H9 (cell line): ENCODE measurements around the gene SYCE1. TPM values are rescaled to one million over a fixed set of nuclear protein-coding genes. Genes with fewer than 3 reads are reported as not detected.

Experiments
- DNase-seq: peaks from one replicate; pipeline ENCODE4 v3.0.0-alpha.2; 2017
- H2AFZ ChIP-seq: one replicate; pipeline ENCODE4 v1.6.1; 2013; ENCODE audit warnings: mild to moderate bottlenecking, low read length, control low read depth, moderate library complexity
- H2AK5ac ChIP-seq: 2 replicates; pipeline ENCODE4 v1.6.1; 2013; ENCODE audit warnings: low read length, control low read depth, mixed read lengths; ENCODE audit not compliant: insufficient read length
- H2BK120ac ChIP-seq: one replicate; pipeline ENCODE4 v1.6.1; 2013; ENCODE audit warnings: low read depth, mild to moderate bottlenecking, low read length, control low read depth, inconsistent platforms; ENCODE audit not compliant: poor library complexity, severe bottlenecking
- H2BK12ac ChIP-seq: 2 replicates; pipeline ENCODE4 v1.6.1; 2013; ENCODE audit warnings: low read length, control low read depth, mixed read lengths, low read depth; ENCODE audit not compliant: insufficient read length
- H2BK15ac ChIP-seq: 2 replicates; pipeline ENCODE4 v1.6.1; 2013; ENCODE audit warnings: low read depth, low read length, control low read depth
- H2BK20ac ChIP-seq: one replicate; pipeline ENCODE4 v1.6.1; 2013; ENCODE audit warnings: low read depth, mild to moderate bottlenecking, low read length, control low read depth, inconsistent platforms; ENCODE audit not compliant: poor library complexity, severe bottlenecking
- H2BK5ac ChIP-seq: 2 replicates; pipeline ENCODE4 v1.6.1; 2013; ENCODE audit warnings: low read length, control low read depth, mixed read lengths; ENCODE audit not compliant: insufficient read length
- H3K14ac ChIP-seq: 2 replicates; pipeline ENCODE4 v1.6.1; 2013; ENCODE audit warnings: low read length, control low read depth; ENCODE audit not compliant: insufficient read depth
- H3K18ac ChIP-seq: 2 replicates; pipeline ENCODE4 v1.6.1; 2013; ENCODE audit warnings: low read depth, mild to moderate bottlenecking, mixed read lengths, low read length, control low read depth; ENCODE audit not compliant: insufficient read length
- H3K23ac ChIP-seq: 2 replicates; pipeline ENCODE4 v1.6.1; 2013; ENCODE audit warnings: low read length, control low read depth, mixed read lengths, low read depth; ENCODE audit not compliant: insufficient read length
- H3K23me2 ChIP-seq: 2 replicates; pipeline ENCODE4 v1.6.1; 2013; ENCODE audit warnings: low read depth, mild to moderate bottlenecking, mixed read lengths, low read length, control low read depth; ENCODE audit not compliant: insufficient read length, poor library complexity, severe bottlenecking
- H3K27ac ChIP-seq: 2 replicates; pipeline ENCODE4 v1.5.1; 2013; ENCODE audit warnings: low read length, control low read depth, mixed read lengths, low read depth; ENCODE audit not compliant: insufficient read length
- H3K27me3 ChIP-seq: 2 replicates; pipeline ENCODE4 v1.6.1; 2013; ENCODE audit warnings: low read length, control low read depth, inconsistent platforms; ENCODE audit not compliant: insufficient read depth
- H3K4ac ChIP-seq: 2 replicates; pipeline ENCODE4 v1.6.1; 2013; ENCODE audit warnings: low read depth, mild to moderate bottlenecking, control low read depth, inconsistent platforms, low read length, moderate library complexity
- H3K4me1 ChIP-seq: 2 replicates; pipeline ENCODE4 v1.6.1; 2013; ENCODE audit warnings: low read length, control low read depth, inconsistent platforms; ENCODE audit not compliant: insufficient read depth
- H3K4me2 ChIP-seq: 2 replicates; pipeline ENCODE4 v1.6.1; 2013; ENCODE audit warnings: low read length, control low read depth, mixed read lengths; ENCODE audit not compliant: insufficient read length, insufficient read depth
- H3K56ac ChIP-seq: 2 replicates; pipeline ENCODE4 v1.6.1; 2013; ENCODE audit warnings: low read depth, mild to moderate bottlenecking, mixed read lengths, low read length, control low read depth; ENCODE audit not compliant: insufficient read length
- H3K79me1 ChIP-seq: 2 replicates; pipeline ENCODE4 v1.6.1; 2013; ENCODE audit warnings: low read depth, mild to moderate bottlenecking, moderate library complexity, low read length, control low read depth, inconsistent platforms; ENCODE audit not compliant: insufficient read depth, poor library complexity, severe bottlenecking
- H3K79me2 ChIP-seq: 2 replicates; pipeline ENCODE4 v1.6.1; 2013; ENCODE audit warnings: low read length, control low read depth, inconsistent platforms; ENCODE audit not compliant: insufficient read depth
- H3K9ac ChIP-seq: 2 replicates; pipeline ENCODE4 v1.6.1; 2013; ENCODE audit warnings: low read length, control low read depth, mixed read lengths; ENCODE audit not compliant: insufficient read length; ENCODE audit errors: extremely low read depth
- H3K9me3 ChIP-seq: one replicate; pipeline ENCODE4 v1.6.1; 2013; ENCODE audit warnings: low read depth, low read length, inconsistent platforms; ENCODE audit not compliant: control insufficient read depth
- H3T11ph ChIP-seq: one replicate; pipeline ENCODE4 v1.6.1; 2013; ENCODE audit warnings: mild to moderate bottlenecking, low read length, control low read depth, inconsistent platforms
- H4K20me1 ChIP-seq: one replicate; pipeline ENCODE4 v1.6.1; 2013; ENCODE audit not compliant: control insufficient read depth, insufficient read length, insufficient read depth
- H4K5ac ChIP-seq: 2 replicates; pipeline ENCODE4 v1.6.1; 2013; ENCODE audit warnings: low read depth, mild to moderate bottlenecking, mixed read lengths, low read length, control low read depth; ENCODE audit not compliant: insufficient read length
- H4K8ac ChIP-seq: replicated peaks from 2 replicates; pipeline ENCODE4 v1.6.1; 2013; ENCODE audit warnings: low read length, control low read depth, mixed read lengths, low read depth; ENCODE audit not compliant: insufficient read length
- H4K91ac ChIP-seq: 2 replicates; pipeline ENCODE4 v1.6.1; 2013; ENCODE audit warnings: low read depth, mild to moderate bottlenecking, moderate library complexity, mixed read lengths, low read length, control low read depth; ENCODE audit not compliant: insufficient read length
- H3K27ac Mint-ChIP-seq, 3 experiments: 2 replicates in 2 of 3; 3 replicates in 1 of 3; pipeline ENCODE4 v1.8.0; 2020 to 2021; ENCODE audit warnings: mixed read lengths in 3 of 3, mild to moderate bottlenecking in 1 of 3, moderate library complexity in 1 of 3
- H3K27me3 Mint-ChIP-seq: 2 replicates; pipeline ENCODE4 v1.8.0; 2021; ENCODE audit warnings: low read depth, mild to moderate bottlenecking, moderate library complexity, mixed read lengths
- H3K36me3 Mint-ChIP-seq, 3 experiments: 2 replicates in 2 of 3; 3 replicates in 1 of 3; pipeline ENCODE4 v1.8.0; 2020 to 2021; ENCODE audit warnings: low read depth in 3 of 3, mixed read lengths in 3 of 3; ENCODE audit not compliant: insufficient read depth in 1 of 3
- H3K4me1 Mint-ChIP-seq, 2 experiments: 2 replicates each; pipeline ENCODE4 v1.8.0; 2020; ENCODE audit warnings: mixed read lengths in 2 of 2
- H3K4me3 Mint-ChIP-seq, 2 experiments: 2 replicates in 1 of 2; 3 replicates in 1 of 2; pipeline ENCODE4 v1.8.0; 2020 to 2021; ENCODE audit warnings: mild to moderate bottlenecking in 2 of 2, mixed read lengths in 2 of 2, moderate library complexity in 1 of 2
- H3K9me3 Mint-ChIP-seq, 2 experiments: 2 replicates in 1 of 2; 3 replicates in 1 of 2; pipeline ENCODE4 v1.8.0; 2020; ENCODE audit warnings: mild to moderate bottlenecking in 2 of 2, mixed read lengths in 2 of 2, moderate library complexity in 1 of 2
- CTCF ChIP-seq: fragments of 200-600 bp; sonication (generic); conservative IDR thresholded peaks from 3 replicates; pipeline ENCODE4 v1.8.0; 2021; ENCODE audit warnings: antibody characterized with exemption, mild to moderate bottlenecking
- WGBS: extraction: QIAGEN DNeasy Blood & Tissue Kit; methylation state at CpG from one replicate; pipeline ENCODE4 v1.1.7; 2013; ENCODE audit warnings: missing lambda C conversion rate, low lambda C conversion rate, mixed read lengths; ENCODE audit not compliant: insufficient read length; ENCODE audit errors: extremely low coverage; 5-methylcytosine and 5-hydroxymethylcytosine counted together
- total RNA-seq: library from RNA; stranded (reverse); gene quantifications from 2 replicates; pipeline ENCODE4 v1.2.1, GENCODE V29; 2021

Gene SYCE1
- total RNA-seq, 1 experiment from 2014 or later = not detected

GRCh38 chr10:133526957-133527588, 38.3 kb downstream of the SYCE1 start, which contains the start of gene CYP2E1:
Gene CYP2E1 (plus strand): TSS chr10:133527363. CDS start chr10:133527396, 33 bp downstream.
- no CpG with 5 or more reads among the region's 16 CpGs for WGBS
- Histone ChIP-seq H3T11ph (no peak within 1 kb of the TSS), H3K4me2 (no peak within 1 kb of the TSS), H4K5ac (no peak within 1 kb of the TSS), H4K20me1 (no peaks in the 10 kb centered on the region), H3K27ac (no peak within 1 kb of the TSS), H3K9me3 (peaks cover 87% of the 10 kb centered on the region), H3K27me3 (no peaks in the 10 kb centered on the region; the same call in 1 of the 2 replicates), H3K14ac (no peak within 1 kb of the TSS), H2BK15ac (no peak within 1 kb of the TSS), H3K79me1 (no peaks in the 10 kb centered on the region), H3K56ac (no peak within 1 kb of the TSS), H2AFZ (no peak within 1 kb of the TSS), H3K9ac (no peak within 1 kb of the TSS), H3K4ac (no peak within 1 kb of the TSS), H2BK120ac (no peak within 1 kb of the TSS), H3K79me2 (no peaks in the 10 kb centered on the region), H2BK5ac (no peak within 1 kb of the TSS), H2BK12ac (no peak within 1 kb of the TSS), H3K4me1 (no peaks in the 10 kb centered on the region), H4K91ac (no peak within 1 kb of the TSS), H2BK20ac (no peak within 1 kb of the TSS), H3K18ac (no peak within 1 kb of the TSS), H3K23ac (no peak within 1 kb of the TSS), H2AK5ac (no peak within 1 kb of the TSS), H3K23me2 (no peaks in the 10 kb centered on the region), H4K8ac (no peak within 1 kb of the TSS)
- DNase-seq = no peak
- Mint-ChIP-seq H3K36me3 (peaks cover 4 to 20% (median 12%) of the 10 kb centered on the region in 3 experiments; a peak in 5 of 7 replicates), H3K27ac (no peak within 1 kb of the TSS), H3K4me1 (no peaks in the 10 kb centered on the region), H3K9me3 (peaks cover 86 to 88% of the 10 kb centered on the region in 2 experiments), H3K4me3 (no peak within 1 kb of the TSS), H3K27me3 (no peaks in the 10 kb centered on the region; the same call in 1 of the 2 replicates)
- TF ChIP-seq CTCF = no peak
